ENCODE results near the gene SLC7A7. TPM values are rescaled to one million over a fixed set of nuclear protein-coding genes. Genes with fewer than 3 reads are reported as not detected.

SLC7A7 gene
- total and polyA plus RNA-seq, 2 of the 13 experiments (the other 11 are each of a cell fraction or from before 2014, with no cell fraction given), result 0.13 to 0.63 TPM

- TF ChIP-seq ZBTB26 (CRISPR knock-in tag; IDR thresholded peaks at IDR 0.05; ENCODE audit: borderline replicate concordance), result 0 out of 2 replicates have a peak, but pooled peaks have one; percentile 31
- TF ChIP-seq TBP (CRISPR knock-in tag; IDR thresholded peaks at IDR 0.05), result no peak
- TF ChIP-seq, protein P1, sequence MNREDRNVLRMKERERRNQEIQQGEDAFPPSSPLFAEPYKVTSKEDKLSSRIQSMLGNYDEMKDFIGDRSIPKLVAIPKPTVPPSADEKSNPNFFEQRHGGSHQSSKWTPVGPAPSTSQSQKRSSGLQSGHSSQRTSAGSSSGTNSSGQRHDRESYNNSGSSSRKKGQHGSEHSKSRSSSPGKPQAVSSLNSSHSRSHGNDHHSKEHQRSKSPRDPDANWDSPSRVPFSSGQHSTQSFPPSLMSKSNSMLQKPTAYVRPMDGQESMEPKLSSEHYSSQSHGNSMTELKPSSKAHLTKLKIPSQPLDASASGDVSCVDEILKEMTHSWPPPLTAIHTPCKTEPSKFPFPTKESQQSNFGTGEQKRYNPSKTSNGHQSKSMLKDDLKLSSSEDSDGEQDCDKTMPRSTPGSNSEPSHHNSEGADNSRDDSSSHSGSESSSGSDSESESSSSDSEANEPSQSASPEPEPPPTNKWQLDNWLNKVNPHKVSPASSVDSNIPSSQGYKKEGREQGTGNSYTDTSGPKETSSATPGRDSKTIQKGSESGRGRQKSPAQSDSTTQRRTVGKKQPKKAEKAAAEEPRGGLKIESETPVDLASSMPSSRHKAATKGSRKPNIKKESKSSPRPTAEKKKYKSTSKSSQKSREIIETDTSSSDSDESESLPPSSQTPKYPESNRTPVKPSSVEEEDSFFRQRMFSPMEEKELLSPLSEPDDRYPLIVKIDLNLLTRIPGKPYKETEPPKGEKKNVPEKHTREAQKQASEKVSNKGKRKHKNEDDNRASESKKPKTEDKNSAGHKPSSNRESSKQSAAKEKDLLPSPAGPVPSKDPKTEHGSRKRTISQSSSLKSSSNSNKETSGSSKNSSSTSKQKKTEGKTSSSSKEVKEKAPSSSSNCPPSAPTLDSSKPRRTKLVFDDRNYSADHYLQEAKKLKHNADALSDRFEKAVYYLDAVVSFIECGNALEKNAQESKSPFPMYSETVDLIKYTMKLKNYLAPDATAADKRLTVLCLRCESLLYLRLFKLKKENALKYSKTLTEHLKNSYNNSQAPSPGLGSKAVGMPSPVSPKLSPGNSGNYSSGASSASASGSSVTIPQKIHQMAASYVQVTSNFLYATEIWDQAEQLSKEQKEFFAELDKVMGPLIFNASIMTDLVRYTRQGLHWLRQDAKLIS (CRISPR knock-in tag; IDR thresholded peaks at IDR 0.05), result no peak
- no peak for TF ChIP-seq ELK4 (CRISPR knock-in tag; IDR thresholded peaks at IDR 0.05; ENCODE audit: borderline replicate concordance)
- no peak for TF ChIP-seq ZSCAN12 (CRISPR knock-in tag; IDR thresholded peaks at IDR 0.05)
- TF ChIP-seq ZNF891 (CRISPR knock-in tag; IDR thresholded peaks at IDR 0.05), result no peak
- TF ChIP-seq TBX3 (IDR thresholded peaks at IDR 0.05; ENCODE audit: borderline replicate concordance), result no peak
- TF ChIP-seq ZFX (CRISPR knock-in tag; IDR thresholded peaks at IDR 0.05; ENCODE audit: low read depth), result no peak
- TF ChIP-seq, protein P2, sequence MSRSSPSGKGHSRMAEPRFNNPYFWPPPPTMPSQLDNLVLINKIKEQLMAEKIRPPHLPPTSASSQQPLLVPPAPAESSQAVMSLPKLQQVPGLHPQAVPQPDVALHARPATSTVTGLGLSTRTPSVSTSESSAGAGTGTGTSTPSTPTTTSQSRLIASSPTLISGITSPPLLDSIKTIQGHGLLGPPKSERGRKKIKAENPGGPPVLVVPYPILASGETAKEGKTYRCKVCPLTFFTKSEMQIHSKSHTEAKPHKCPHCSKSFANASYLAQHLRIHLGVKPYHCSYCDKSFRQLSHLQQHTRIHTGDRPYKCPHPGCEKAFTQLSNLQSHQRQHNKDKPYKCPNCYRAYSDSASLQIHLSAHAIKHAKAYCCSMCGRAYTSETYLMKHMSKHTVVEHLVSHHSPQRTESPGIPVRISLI (CRISPR knock-in tag; IDR thresholded peaks at IDR 0.05; ENCODE audit: borderline replicate concordance), result no peak
- no peak for TF ChIP-seq TRIM24 (CRISPR knock-in tag; IDR thresholded peaks at IDR 0.05)
- TF ChIP-seq, protein P3, sequence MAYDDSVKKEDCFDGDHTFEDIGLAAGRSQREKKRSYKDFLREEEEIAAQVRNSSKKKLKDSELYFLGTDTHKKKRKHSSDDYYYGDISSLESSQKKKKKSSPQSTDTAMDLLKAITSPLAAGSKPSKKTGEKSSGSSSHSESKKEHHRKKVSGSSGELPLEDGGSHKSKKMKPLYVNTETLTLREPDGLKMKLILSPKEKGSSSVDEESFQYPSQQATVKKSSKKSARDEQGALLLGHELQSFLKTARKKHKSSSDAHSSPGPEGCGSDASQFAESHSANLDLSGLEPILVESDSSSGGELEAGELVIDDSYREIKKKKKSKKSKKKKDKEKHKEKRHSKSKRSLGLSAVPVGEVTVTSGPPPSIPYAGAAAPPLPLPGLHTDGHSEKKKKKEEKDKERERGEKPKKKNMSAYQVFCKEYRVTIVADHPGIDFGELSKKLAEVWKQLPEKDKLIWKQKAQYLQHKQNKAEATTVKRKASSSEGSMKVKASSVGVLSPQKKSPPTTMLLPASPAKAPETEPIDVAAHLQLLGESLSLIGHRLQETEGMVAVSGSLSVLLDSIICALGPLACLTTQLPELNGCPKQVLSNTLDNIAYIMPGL (CRISPR knock-in tag; IDR thresholded peaks at IDR 0.05; ENCODE audit: borderline replicate concordance in 1 of 2, low read depth in 1 of 2), result no peak
- TF ChIP-seq, protein P4, sequence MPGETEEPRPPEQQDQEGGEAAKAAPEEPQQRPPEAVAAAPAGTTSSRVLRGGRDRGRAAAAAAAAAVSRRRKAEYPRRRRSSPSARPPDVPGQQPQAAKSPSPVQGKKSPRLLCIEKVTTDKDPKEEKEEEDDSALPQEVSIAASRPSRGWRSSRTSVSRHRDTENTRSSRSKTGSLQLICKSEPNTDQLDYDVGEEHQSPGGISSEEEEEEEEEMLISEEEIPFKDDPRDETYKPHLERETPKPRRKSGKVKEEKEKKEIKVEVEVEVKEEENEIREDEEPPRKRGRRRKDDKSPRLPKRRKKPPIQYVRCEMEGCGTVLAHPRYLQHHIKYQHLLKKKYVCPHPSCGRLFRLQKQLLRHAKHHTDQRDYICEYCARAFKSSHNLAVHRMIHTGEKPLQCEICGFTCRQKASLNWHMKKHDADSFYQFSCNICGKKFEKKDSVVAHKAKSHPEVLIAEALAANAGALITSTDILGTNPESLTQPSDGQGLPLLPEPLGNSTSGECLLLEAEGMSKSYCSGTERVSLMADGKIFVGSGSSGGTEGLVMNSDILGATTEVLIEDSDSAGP (CRISPR knock-in tag; IDR thresholded peaks at IDR 0.05; ENCODE audit: borderline replicate concordance), result no peak
- no peak for TF ChIP-seq ZSCAN29 (CRISPR knock-in tag; conservative IDR thresholded peaks at IDR 0.05)
- no peak; the same call in 1 of the 2 replicates for TF ChIP-seq MEIS1 (CRISPR knock-in tag; IDR thresholded peaks at IDR 0.05; ENCODE audit: borderline replicate concordance)
- no peak for TF ChIP-seq POLR2A (IDR thresholded peaks at IDR 0.05; ENCODE audit: insufficient read depth in 1 of 2, low read depth in 2 of 2, low read length in 2 of 2)
- TF ChIP-seq ATF1 (CRISPR knock-in tag; IDR thresholded peaks at IDR 0.05), result no peak
- no peak for TF ChIP-seq AGO1 (IDR thresholded peaks at IDR 0.05; ENCODE audit: low read depth, low read length, poor library complexity, severe bottlenecking)
Measured at GRCh38 chr14:22824711-22825359, 9.6 kb upstream of the SLC7A7 start (continued).

All from HepG2 (cell line).